Stimulated activated CD8-positive, alpha-beta memory T cell treated with anti-CD3 and anti-CD28 coated beads, Interleukin-7, amount 100 ng/mL, for 4 hours (primary cell): Measurements from ENCODE around the gene LSM12.
"Not testable (repeated sequence)": the region's sequence is repeated elsewhere in the genome, so short reads cannot be mapped to it uniquely, and the experiment has no call there.

ENCODE experiments used
- DNase-seq, 2 donors: peaks; one replicate each; pipeline ENCODE4 v3.0.0-alpha.2; 2020; ENCODE audit warnings: low read depth in 2 of 2

LSM12 gene

DNA sequence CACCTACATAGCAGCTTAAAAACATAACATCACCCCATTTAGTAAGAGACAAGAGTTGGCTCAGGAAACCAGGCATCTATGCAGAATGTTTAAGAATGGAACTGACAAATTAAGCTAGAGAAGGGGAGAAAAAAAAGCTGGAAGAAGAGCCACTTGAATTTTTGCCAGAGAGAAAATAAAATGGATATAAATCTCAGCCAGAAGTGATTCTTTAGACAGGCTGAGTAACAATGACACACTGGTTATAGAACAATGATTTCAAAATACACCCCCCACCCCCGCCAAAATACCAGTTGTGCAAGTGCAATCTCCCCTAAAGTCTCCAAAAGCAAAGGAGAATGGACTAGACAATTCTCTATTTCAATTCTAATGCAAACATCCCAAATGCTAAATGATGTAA lies 22.4 kb downstream of the LSM12 start:
- DNase-seq, result no peak

- no peak for DNase-seq
Observed at GRCh38 chr17:44043272-44043696, 23.2 kb downstream of the LSM12 start.

DNA sequence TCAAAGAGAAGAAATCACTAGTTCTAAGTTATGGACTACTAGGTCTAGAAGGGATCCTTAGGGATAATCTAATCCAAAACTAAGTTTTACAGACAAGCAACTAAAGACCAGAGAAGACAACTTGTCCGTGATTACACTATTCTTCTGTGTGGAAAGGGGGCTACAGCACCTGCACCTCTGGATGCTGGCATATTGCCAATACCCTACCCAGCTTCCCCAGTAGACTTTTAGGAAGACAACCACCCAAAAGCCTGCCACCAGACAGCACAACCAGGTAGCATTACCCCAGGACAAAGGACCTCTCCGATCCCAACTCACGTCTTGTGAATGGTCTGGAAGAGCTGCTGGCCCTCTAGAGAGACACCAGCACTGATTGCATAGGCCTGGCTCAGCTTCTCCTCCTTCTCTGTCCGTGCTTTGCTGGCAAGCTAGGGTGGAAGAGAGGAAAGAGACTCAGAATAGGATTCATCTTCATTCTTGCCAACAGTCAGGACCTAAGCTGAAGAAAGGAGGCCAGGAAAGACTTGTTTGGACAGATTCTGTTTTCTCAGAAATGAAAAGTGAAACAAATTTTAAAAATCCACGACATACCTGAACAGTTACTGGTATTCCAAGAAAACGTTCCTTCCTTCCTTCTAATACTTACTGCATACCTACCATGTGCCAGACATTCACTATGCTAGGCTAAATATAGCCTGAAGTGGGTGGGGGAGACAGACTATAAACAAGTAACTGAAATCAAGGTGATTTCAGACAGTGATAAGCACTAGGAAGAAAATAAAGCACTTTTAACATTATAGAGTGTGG lies 26.4 kb downstream of the LSM12 start:
- no peak for DNase-seq

DNA sequence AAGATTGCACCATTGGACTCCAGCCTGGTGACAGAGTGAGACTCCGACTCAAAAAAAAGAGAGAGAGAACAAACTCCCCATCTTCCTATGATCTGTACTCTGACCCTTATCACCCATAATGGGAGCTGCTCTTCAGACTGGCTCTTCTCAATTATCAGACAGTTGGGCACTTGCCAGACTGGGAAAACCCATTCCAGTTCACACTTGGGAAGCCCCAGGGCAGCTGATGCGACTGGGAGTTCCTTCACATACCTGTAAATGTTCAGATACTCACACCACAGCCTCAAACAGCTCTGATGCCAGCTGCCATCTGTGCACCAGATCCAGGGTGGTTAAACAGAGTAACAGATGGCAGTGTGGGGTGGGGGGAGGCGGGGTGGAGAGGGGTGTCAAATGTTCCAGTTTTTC lies 27.9 kb downstream of the LSM12 start:
- DNase-seq, result no peak

GRCh38 chr17:44037471-44037870 lies 29.0 kb downstream of the LSM12 start:
- no peak for DNase-seq

- DNase-seq, result not testable (repeated sequence)
Observed at GRCh38 chr17:44034688-44035087, 31.8 kb downstream of the LSM12 start.

- no peak for DNase-seq
Observed at GRCh38 chr17:44033861-44034408, 32.5 kb downstream of the LSM12 start.

- no peak for DNase-seq
Observed at GRCh38 chr17:44030482-44030881, 36.0 kb downstream of the LSM12 start.

DNA sequence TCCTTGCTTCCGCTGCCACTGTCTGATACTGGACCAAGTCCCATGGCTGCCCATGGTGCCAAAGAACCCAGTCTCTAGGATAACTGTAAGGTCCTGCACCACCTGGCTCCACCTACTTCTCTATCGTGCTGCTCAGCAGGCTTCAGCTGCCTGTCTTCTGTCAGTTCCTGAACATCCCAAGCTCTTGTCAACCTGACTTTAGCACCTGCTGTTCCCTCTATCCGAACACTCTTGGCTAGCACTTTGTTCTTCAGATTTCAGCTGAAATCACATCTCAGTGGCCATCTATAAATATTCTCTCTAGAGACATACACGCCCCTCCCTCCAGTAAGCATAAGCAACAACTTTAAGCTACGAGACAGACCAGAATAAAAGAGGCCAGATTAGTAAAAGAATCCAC lies 36.7 kb downstream of the LSM12 start:
- DNase-seq, result no peak

DNA sequence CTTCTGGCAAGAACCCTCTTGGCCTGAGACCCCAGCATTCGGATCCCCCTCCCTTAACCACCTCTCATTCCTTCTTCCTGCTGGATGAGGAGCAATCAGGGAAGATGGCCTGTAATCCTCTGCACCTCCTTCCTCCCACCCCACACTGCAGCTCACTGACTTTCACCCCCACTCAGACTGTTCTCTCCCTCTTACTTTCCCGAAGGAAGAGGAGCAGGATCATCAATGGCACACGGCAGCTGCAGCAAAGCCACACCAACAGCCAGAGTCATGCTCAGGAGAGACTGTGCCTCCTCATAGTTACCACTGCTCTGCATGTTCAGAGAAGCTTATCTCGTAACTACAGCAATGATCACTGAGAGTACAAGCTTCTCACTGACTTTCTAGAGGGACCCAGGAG lies 41.6 kb downstream of the LSM12 start:
- DNase-seq, result no peak

DNA sequence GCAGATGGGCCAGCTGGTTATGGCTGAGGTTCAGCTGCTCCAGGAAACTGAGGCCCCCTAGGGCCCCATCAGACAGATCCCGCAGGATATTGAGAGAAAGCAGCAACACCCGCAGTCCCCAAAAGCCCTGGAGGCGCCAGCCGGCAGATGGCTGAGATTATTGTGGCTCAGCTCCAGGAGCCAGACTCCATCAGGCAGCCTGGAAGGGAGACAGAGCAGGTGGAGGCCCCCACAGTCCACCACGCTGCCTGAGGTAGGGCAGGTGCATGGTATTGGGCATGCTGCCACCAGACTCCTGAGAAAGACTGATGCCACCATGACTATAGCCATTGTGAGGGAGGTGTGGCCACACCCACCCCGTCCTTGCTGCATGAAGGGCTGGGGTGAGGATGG lies 42.2 kb downstream of the LSM12 start:
- no peak for DNase-seq

GRCh38 chr17:44023545-44024270 lies 42.8 kb downstream of the LSM12 start:
- DNase-seq, result no peak

GRCh38 chr17:44022246-44022645 lies 44.2 kb downstream of the LSM12 start:
- DNase-seq, result no peak

DNA sequence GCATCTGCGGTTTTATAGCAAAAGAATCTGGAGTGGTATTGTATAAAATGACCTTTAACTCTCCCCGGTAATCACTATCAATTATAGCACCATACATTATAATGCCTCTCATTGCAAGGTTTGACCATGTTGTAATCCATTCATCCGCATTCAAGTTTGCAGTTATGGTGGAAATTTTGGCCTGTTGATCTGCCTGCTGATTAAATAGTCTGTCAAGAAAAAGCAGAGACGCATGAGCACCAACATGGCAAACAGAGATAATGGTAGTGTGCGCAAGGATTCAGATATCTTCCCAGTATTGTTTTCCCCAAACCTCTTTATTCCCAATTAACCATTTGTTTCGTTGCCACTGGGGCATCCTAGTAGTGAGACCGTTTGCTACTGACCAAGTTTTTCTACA lies 45.2 kb downstream of the LSM12 start:
- DNase-seq, result not testable (repeated sequence)

- peak; percentile 83 for DNase-seq
Observed at GRCh38 chr17:44014437-44015172, 51.9 kb downstream of the LSM12 start, which contains the start of gene TMEM101. Gene TMEM101, minus strand, starts transcription at chr17:44014963. Its CDS starts 11 bp downstream, at chr17:44014952.

DNA sequence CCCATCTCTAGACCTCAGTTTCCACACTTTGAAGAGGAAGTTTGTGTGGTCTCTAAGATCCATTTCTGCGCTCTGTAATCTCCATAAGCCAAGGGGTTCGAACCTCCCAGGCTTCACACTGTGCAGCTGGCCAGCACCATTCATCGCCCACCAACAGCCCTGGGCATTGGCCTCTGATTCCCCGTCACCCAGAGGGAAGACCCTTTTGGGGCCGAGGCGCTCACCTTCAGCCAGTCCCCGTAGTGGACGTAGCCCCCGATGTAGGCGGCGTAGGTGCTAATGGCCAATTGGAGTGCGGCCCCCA lies 52.4 kb downstream of the LSM12 start:
- no peak for DNase-seq

DNA sequence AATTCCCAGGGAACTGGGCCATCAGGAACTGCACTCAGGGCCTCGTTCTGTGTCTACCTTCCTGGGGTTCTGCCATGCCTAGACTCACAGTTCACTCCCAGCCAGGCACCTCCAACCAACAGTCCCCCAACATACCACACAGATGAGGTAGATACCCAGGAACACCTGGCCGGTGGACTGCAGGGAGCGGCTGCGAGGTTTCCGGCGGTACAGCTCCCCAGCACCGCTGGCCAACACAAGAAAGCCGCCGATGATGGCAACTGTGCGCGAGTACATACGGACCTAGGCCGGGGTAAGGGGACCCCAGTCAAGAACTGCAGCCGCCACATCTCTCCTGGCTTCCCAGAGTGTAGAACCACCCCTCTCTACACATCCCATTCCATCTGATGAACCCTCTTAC lies 53.6 kb downstream of the LSM12 start:
- no peak for DNase-seq

DNA sequence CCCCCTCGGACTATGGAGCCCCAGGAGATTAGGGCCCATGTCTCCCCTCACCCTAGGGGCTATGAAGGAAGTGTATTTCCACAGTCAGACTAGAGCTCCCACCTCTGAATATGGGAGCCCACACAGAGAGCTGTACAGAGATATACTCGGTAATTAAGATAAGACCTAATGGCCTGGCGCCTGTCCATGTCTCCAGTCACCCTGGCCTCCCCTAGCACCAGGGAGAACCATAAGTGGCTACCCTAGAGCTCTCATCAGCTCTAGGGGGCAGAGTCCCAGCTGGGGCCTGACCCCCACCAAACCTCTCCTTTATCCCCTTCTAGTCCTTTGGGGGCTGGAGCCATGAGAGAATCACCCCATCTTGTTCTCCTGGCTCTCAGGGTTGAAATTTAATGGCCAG lies 54.1 kb downstream of the LSM12 start:
- DNase-seq, result no peak

GRCh38 chr17:44011876-44012275 lies 54.6 kb downstream of the LSM12 start:
- no peak for DNase-seq

- no peak for DNase-seq
Observed at GRCh38 chr17:44010966-44011647, 55.4 kb downstream of the LSM12 start.

- DNase-seq, result no peak
Observed at GRCh38 chr17:44008205-44008909, 58.1 kb downstream of the LSM12 start.
